GM21528 (cell line): ENCODE measurements around the gene NME3.
"Not testable (repeated sequence)": the region's sequence is repeated elsewhere in the genome, so short reads cannot be mapped to it uniquely, and the experiment has no call there.

Source experiments
- ATAC-seq: cut with Tn5 transposase; IDR thresholded peaks from one replicate; pipeline ENCODE4 v1.9.1; 2021; ENCODE audit warnings: mild to moderate bottlenecking, moderate library complexity; ENCODE audit not compliant: unreplicated experiment, low FRiP score

Gene NME3

GRCh38 chr16:1754204-1754603 lies 17.1 kb downstream of the NME3 start:
- no peak for ATAC-seq

DNA sequence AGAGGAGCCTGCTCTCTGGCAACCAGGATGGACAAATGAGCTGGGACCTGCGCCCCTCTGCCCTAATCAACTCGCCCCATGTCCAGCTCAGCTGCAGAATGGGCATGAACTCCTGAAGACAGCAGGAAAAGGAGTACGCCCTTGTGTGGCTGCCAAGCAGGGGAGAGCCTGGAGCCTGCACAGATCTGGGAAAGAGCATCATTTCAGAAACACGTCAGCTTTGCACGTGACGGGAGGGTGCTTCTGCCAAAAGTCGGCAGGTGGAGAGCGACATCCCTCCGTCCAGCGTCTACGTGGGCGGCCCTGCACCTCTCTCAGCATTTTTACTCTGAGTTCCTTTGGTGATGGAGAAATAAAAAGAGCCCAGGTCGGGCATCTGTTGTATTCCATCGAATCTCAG lies 18.5 kb downstream of the NME3 start:
- ATAC-seq = no peak

GRCh38 chr16:1751946-1752345 lies 19.4 kb downstream of the NME3 start:
- ATAC-seq = no peak

GRCh38 chr16:1749152-1750117 lies 21.9 kb downstream of the NME3 start:
- ATAC-seq = no peak

- ATAC-seq = no peak
Observed at GRCh38 chr16:1747934-1748333, 23.4 kb downstream of the NME3 start.

- no peak for ATAC-seq
Observed at GRCh38 chr16:1746693-1747195, 24.6 kb downstream of the NME3 start.

DNA sequence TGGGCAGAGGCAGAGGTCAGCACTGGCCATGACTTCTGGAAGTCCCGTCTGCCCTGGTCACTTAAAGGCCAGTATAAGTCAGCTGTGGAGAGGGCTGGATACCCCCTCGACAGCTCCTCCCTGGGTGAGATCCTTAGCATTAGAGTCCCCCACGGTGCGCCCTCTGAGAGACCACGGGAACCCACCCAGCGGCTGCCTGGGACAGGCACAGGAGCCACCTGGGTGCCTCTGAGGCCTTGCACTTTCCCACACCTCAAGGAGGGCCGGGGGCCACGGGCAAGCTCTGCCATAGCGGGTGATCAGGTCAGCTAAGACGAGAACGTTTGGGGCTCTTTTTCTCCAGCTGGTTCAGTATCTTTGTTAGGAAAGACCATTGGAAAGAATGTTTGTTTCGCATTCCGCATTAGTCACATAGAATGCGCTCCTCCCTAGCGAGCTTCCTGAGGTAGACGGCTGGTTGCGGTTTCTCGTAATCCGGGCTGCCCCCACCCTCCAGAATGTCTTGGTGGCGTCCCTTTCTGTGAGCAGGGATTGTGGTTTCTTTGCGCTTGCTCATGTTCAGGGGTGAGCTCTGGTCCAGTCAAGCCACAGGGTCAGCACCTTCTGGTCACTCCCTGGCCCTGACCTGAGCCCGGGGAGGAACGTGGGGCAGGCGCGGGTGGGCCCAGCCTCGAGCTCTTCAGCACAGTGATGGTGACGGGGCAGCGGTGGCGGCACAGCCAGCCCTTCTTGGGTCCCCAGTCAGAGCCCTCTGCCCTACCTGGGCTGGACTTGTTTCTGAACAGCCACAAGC lies 25.2 kb downstream of the NME3 start:
- no peak for ATAC-seq

GRCh38 chr16:1745181-1745899 lies 26.0 kb downstream of the NME3 start:
- ATAC-seq = no peak

DNA sequence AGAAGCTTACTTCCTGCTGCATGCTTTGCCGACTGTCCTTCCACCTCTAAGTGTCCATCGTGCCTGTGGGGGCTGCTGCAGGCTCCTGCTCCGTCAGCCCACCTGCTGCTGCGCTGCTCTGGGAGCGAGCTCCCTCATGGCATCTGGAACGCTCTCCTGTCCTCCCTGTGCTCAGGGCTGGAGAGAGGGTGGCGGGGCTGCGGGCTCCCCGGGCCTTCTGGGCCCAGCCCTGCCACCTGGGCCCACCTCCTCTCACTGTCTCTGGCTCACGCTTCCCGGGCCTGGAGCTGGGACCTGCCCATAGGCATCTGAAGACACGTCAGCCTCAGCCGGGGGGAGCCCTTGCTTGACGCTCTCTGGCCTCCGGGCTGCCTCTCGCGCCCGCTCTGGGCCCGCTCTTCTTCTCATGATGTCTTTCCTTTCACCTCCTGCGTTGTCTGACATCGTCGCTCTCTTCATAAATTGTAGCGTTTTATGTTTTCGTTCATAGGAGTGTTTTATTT lies 27.0 kb downstream of the NME3 start:
- ATAC-seq = no peak

DNA sequence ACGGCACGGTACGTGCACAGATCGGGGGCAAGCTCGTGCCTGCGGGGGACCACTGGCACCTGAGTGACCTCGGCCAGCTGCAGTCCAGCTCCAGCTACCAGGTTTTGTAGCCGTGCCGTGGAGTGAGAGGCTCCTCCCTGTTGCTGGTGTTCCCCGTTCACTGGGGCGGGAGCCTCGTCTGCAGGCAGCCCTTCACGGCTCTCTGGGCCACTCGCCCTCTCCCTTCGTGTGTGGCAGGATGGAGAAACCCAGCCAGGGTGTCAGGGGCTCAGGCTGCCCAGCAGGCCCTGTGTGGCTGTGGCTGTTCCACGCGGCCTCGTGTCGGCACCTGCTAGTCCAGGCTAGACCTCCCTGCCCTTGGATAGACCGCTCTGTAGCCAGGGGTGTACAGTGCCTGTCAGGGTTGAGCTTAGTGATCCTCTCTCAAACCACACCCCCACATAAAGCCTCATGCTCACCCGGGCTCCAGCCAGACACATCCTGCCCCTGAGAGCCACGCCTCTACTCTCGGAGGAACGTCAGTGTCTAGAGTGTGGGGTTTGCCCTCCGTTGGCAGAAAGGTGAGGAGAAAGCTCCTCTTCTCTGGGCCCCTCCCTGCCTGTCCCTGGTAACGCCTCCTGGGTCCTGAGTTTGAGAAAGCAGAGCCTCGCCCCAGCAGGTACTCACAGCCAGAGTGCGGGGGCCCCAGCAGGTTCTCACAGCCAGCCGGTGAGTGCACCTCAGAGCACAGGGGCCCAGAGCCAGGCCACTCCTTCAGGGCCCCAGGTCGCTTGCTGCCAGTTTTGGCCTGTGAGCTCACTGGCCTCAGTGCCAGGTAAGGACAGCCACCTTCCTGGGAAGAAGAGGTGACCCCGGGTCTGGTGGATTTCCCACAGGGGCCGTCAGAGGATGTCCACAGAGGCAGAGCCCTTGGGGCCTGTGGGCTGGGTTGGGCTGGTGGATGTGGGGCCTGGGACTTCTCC lies 27.7 kb downstream of the NME3 start:
- no peak for ATAC-seq

DNA sequence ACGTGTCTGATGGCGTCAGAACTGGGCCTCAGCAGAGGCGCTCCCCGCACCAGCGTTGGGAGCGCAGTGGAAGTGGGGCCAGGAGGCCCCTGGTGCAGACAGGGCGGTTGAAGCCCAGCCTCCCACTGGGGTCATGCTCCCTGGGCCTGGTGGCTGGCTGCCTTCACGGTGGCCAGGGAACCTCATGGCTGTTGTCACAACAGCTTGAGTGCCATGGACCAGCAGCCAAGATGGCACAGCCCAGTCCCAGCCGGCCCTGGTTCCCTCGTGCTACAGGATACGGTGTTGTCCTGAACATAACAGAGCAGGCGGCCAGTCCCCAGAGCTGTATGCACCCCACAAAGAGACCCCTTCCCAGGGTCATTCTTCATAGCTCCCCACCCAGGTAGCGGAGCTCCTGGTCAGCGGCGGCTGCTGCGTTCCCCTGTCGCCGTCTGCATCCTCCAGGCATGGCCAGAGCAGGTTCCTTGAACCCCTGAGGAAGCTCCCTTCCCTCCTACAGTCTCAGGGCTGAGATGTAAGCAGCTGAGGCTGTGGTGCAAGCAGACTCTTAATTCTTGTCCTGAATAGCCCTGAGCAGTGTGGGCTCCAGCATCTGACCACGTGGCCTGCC lies 29.7 kb downstream of the NME3 start:
- no peak for ATAC-seq

GRCh38 chr16:1740781-1741490 lies 30.4 kb downstream of the NME3 start:
- no peak for ATAC-seq

- no peak for ATAC-seq
Observed at GRCh38 chr16:1740234-1740633, 31.1 kb downstream of the NME3 start.

GRCh38 chr16:1734816-1735215 lies 36.5 kb downstream of the NME3 start:
- no peak for ATAC-seq

- no peak for ATAC-seq
Observed at GRCh38 chr16:1734123-1734522, 37.2 kb downstream of the NME3 start.

GRCh38 chr16:1732551-1732987 lies 38.8 kb downstream of the NME3 start:
- not testable (repeated sequence) for ATAC-seq

DNA sequence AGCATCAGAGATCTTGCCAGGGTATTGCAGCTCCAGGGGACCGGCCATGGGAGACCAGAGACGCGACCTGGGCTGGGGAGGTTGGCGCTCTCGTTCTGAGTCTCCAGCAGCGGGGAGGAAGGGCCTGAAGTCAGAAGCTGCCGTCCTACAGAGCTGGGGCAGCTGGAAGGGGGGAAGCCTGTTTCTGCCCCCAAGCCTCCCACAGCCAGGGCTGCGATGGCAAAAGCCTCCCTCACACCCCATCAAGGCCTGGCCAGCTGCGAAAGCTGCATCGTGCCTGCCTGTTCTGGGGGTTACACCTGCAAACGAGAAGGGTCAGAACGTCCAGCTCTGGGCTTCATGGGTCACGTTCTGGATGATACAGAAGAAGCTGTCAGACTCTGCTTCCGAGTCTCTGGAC lies 39.3 kb downstream of the NME3 start:
- no peak for ATAC-seq

DNA sequence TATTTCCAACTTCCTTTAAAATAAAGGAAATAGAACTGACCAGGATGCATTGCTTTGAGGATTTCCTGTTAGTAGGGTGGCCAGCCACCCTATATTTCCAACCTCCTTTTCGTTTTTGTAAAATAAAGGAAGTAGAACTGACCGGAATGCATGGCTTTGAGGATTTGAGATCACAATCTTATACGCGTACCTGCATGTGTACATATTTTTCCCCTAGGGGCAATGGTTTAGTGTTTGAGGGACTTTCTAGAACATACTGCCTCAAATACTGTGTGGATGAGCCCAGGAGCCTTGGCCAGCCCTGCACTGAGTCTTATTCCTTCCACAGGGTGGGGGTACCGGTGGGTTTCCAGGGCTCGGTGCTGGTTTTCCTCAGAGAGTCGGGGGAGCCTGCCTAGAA lies 39.7 kb downstream of the NME3 start:
- no peak for ATAC-seq
